ENCODE measurements around the gene DECR2. TPM values are rescaled to one million over a fixed set of nuclear protein-coding genes. Genes with fewer than 3 reads are reported as not detected.
A peak's percentile ranks its signal among the peaks of the same experiment; 100 is the strongest.

The DECR2 gene
- total and polyA plus RNA-seq, 2 of the 13 experiments (the other 11 are each of a cell fraction or from before 2014, with no cell fraction given), result 36.3 to 44.6 TPM

- TF ChIP-seq ETV6 (CRISPR knock-in tag; conservative IDR thresholded peaks at IDR 0.05), result peak; percentile 46
- no peak for TF ChIP-seq KDM5B (CRISPR knock-in tag; IDR thresholded peaks at IDR 0.05; ENCODE audit: borderline replicate concordance)
- no peak for TF ChIP-seq TCF7L2 (IDR thresholded peaks at IDR 0.05; ENCODE audit: low read depth, low read length)
- TF ChIP-seq SAFB2 (CRISPR knock-in tag; IDR thresholded peaks at IDR 0.05; ENCODE audit: borderline replicate concordance, low read depth), result 0 out of 2 replicates have a peak, but pooled peaks have one; percentile 33
- TF ChIP-seq ZNF7 (CRISPR knock-in tag; IDR thresholded peaks at IDR 0.05), result no peak
- TF ChIP-seq NFYC (CRISPR knock-in tag; IDR thresholded peaks at IDR 0.05), result no peak
- no peak for TF ChIP-seq ZNF431 (CRISPR knock-in tag; IDR thresholded peaks at IDR 0.05; ENCODE audit: borderline replicate concordance, low read depth)
- no peak for TF ChIP-seq ZSCAN5A (CRISPR knock-in tag; IDR thresholded peaks at IDR 0.05; ENCODE audit: borderline replicate concordance)
- TF ChIP-seq, protein P1, sequence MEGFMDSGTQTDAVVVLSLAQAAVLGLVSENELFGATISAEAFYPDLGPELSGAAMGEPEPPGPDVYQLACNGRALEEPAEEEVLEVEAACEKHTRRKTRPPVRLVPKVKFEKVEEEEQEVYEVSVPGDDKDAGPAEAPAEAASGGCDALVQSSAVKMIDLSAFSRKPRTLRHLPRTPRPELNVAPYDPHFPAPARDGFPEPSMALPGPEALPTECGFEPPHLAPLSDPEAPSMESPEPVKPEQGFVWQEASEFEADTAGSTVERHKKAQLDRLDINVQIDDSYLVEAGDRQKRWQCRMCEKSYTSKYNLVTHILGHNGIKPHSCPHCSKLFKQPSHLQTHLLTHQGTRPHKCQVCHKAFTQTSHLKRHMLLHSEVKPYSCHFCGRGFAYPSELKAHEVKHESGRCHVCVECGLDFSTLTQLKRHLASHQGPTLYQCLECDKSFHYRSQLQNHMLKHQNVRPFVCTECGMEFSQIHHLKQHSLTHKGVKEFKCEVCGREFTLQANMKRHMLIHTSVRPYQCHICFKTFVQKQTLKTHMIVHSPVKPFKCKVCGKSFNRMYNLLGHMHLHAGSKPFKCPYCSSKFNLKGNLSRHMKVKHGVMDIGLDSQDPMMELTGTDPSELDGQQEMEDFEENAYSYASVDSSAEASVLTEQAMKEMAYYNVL (CRISPR knock-in tag; IDR thresholded peaks at IDR 0.05; ENCODE audit: borderline replicate concordance), result no peak
- no peak for TF ChIP-seq ZNF703 (CRISPR knock-in tag; IDR thresholded peaks at IDR 0.05; ENCODE audit: borderline replicate concordance)
- no peak for TF ChIP-seq SRY (CRISPR knock-in tag; IDR thresholded peaks at IDR 0.05)
- no peak for TF ChIP-seq ZBTB42 (CRISPR knock-in tag; IDR thresholded peaks at IDR 0.05)
- TF ChIP-seq LCORL (IDR thresholded peaks at IDR 0.05), result no peak
- no peak for TF ChIP-seq LCORL (CRISPR knock-in tag; IDR thresholded peaks at IDR 0.05)
- TF ChIP-seq ZNF569 (CRISPR knock-in tag; IDR thresholded peaks at IDR 0.05; ENCODE audit: borderline replicate concordance), result no peak
- no peak for TF ChIP-seq KDM1A (CRISPR knock-in tag; IDR thresholded peaks at IDR 0.05)
- no peak for TF ChIP-seq MTF1 (CRISPR knock-in tag; IDR thresholded peaks at IDR 0.05)
- no peak for TF ChIP-seq ZNF264 (CRISPR knock-in tag; IDR thresholded peaks at IDR 0.05)
- TF ChIP-seq ZNF282 (IDR thresholded peaks at IDR 0.05; ENCODE audit: partially characterized antibody), result no peak
- TF ChIP-seq, protein P2, sequence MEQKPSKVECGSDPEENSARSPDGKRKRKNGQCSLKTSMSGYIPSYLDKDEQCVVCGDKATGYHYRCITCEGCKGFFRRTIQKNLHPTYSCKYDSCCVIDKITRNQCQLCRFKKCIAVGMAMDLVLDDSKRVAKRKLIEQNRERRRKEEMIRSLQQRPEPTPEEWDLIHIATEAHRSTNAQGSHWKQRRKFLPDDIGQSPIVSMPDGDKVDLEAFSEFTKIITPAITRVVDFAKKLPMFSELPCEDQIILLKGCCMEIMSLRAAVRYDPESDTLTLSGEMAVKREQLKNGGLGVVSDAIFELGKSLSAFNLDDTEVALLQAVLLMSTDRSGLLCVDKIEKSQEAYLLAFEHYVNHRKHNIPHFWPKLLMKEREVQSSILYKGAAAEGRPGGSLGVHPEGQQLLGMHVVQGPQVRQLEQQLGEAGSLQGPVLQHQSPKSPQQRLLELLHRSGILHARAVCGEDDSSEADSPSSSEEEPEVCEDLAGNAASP (CRISPR knock-in tag; IDR thresholded peaks at IDR 0.05; ENCODE audit: borderline replicate concordance), result no peak
- no peak; the same call in 1 of the 2 replicates for TF ChIP-seq ELF3 (CRISPR knock-in tag; IDR thresholded peaks at IDR 0.05)
- no peak for TF ChIP-seq ZSCAN21 (CRISPR knock-in tag; IDR thresholded peaks at IDR 0.05; ENCODE audit: borderline replicate concordance)
- TF ChIP-seq ZNF576 (CRISPR knock-in tag; IDR thresholded peaks at IDR 0.05), result no peak
- TF ChIP-seq KAT8 (CRISPR knock-in tag; IDR thresholded peaks at IDR 0.05), result peak; percentile 34; the same call in 1 of the 2 replicates
Measured at GRCh38 chr16:381012-381788, 20.5 kb upstream of the DECR2 start (continued).

Data from HepG2 (cell line).